ENCODE data around the gene PKD2L2. TPM values are rescaled to one million over a fixed set of nuclear protein-coding genes. Genes with fewer than 3 reads are reported as not detected.

Gene PKD2L2
- total and polyA plus RNA-seq, 10 of the 15 experiments (the other 5 are each of a cell fraction or from before 2014, with no cell fraction given), result 0.11 to 0.86 (median 0.26) TPM; not detected in 4

DNA sequence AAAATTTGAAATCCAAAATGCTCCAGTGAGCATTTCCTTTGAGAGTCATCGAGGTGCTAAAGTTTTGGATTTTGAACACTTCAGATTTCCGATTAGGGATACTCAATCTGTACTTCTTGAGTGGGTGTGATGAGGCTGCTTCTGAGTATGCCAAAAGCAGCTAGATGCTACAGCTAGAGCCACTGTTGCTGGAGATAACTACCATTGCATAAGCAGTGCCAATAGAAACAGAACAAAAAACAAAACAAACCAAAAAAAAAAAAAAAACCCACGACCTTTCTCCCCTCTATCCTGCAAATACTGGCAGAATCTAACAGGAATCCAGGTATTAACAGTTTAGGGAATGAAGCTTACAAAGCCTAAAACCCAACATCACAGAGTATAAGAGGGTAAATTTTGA lies 43.5 kb downstream of the PKD2L2 start:
- BruUV-seq (replicated peaks), result TSS peak; percentile 7
- RAD21 ChIA-PET (ENCODE audit: unreplicated experiment), result interaction anchor here (1.3 kb wide), 1 partner anchor 44 kb away, joined by 4 read pairs; the partner anchor contains the start of gene PKD2L2
- WGBS (ENCODE audit: insufficient coverage, insufficient replicate concordance, low lambda C conversion rate, missing lambda C conversion rate), result 65% methylated on average over 3 of the region's 3 CpGs
- no peaks in the 10 kb centered on the region for H3K79me2 ChIP-seq (ENCODE audit: control insufficient read depth, insufficient read depth, low read length)
- FAIRE-seq (no peak), DNase-seq (ENCODE audit: low read depth, low spot score) (no peak), ATAC-seq (no peak)
- intact Hi-C loops (cut with micrococcal nuclease; ENCODE audit: unreplicated experiment), result loop anchor here (10.0 kb wide), 1 partner anchor 158 kb away; no protein-coding TSS in a partner anchor
- POLR2A ChIA-PET, result interaction anchor here (0.6 to 0.7 kb wide), 2 partner anchors 18 to 47 kb away, joined by 3 read pairs; no protein-coding TSS in a partner anchor
- peaks cover 12% of the 10 kb centered on the region for H3K4me1 ChIP-seq (ENCODE audit: control insufficient read depth, insufficient read depth, low read length)
- no peaks in the 10 kb centered on the region for H4K20me1 ChIP-seq (ENCODE audit: control insufficient read depth, insufficient read depth)
- CTCF ChIA-PET, result interaction anchor here (0.7 to 1.1 kb wide), 5 partner anchors 11 to 145 kb away, joined by 3 to 6 read pairs (median 3); no protein-coding TSS in a partner anchor
- in situ Hi-C loops (cut with MboI), result no loop called here
- H3K4me2 ChIP-seq (ENCODE audit: control insufficient read depth, insufficient read depth), result no peak overlapping the region
- H3K27me3 ChIP-seq (replicated peaks in 1 of 2; ENCODE audit: control insufficient read depth in 2 of 2, insufficient read depth in 2 of 2, low read length in 1 of 2), result no peaks in the 10 kb centered on the region
- no peaks in the 10 kb centered on the region for H3K9me3 ChIP-seq (replicated peaks; ENCODE audit: control insufficient read depth, insufficient read depth, low read length)
- no peak overlapping the region for H2AFZ ChIP-seq (ENCODE audit: control insufficient read depth, low read depth, low read length)
- H3K4me3 ChIP-seq, result no peak overlapping the region
- no peak overlapping the region for H3K9ac ChIP-seq (ENCODE audit: control insufficient read depth, insufficient read depth, low read length)
- H3K27ac ChIP-seq (ENCODE audit: control insufficient read depth, insufficient read depth), result no peak overlapping the region
- TF ChIP-seq, protein P1, sequence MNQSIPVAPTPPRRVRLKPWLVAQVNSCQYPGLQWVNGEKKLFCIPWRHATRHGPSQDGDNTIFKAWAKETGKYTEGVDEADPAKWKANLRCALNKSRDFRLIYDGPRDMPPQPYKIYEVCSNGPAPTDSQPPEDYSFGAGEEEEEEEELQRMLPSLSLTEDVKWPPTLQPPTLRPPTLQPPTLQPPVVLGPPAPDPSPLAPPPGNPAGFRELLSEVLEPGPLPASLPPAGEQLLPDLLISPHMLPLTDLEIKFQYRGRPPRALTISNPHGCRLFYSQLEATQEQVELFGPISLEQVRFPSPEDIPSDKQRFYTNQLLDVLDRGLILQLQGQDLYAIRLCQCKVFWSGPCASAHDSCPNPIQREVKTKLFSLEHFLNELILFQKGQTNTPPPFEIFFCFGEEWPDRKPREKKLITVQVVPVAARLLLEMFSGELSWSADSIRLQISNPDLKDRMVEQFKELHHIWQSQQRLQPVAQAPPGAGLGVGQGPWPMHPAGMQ (IDR thresholded peaks at IDR 0.05; ENCODE audit: borderline replicate concordance), result no peak
- no peak for TF ChIP-seq EZH2 (IDR thresholded peaks at IDR 0.05; ENCODE audit: borderline replicate concordance, control insufficient read depth, low read depth, low read length)
- no peak for TF ChIP-seq IRF4 (IDR thresholded peaks at IDR 0.05; ENCODE audit: low read depth, low read length)
- TF ChIP-seq SUPT20H (IDR thresholded peaks at IDR 0.05; ENCODE audit: borderline replicate concordance, control insufficient read depth, low read depth, low read length), result no peak
- TF ChIP-seq HDAC2 (IDR thresholded peaks at IDR 0.05), result no peak
- no peak for TF ChIP-seq NR2C2 (IDR thresholded peaks at IDR 0.05; ENCODE audit: borderline replicate concordance, control insufficient read depth, insufficient read length, low read depth)
- TF ChIP-seq FOXM1 (IDR thresholded peaks at IDR 0.05; ENCODE audit: low read depth, low read length), result no peak
- no peak for TF ChIP-seq SRF (IDR thresholded peaks at IDR 0.05; ENCODE audit: low read depth in 2 of 2, low read length in 2 of 2)
- no peak for TF ChIP-seq KAT2A (conservative IDR thresholded peaks at IDR 0.05; ENCODE audit: control insufficient read depth, low read depth, low read length)
- no peak for TF ChIP-seq ZNF24 (IDR thresholded peaks at IDR 0.05)
- TF ChIP-seq ETV6 (conservative IDR thresholded peaks at IDR 0.05 in 1 of 2, IDR thresholded peaks at IDR 0.05 in 1 of 2; ENCODE audit: borderline replicate concordance in 1 of 2, low read depth in 1 of 2), result no peak
- no peak for TF ChIP-seq TCF3 (IDR thresholded peaks at IDR 0.05; ENCODE audit: borderline replicate concordance, insufficient read depth, low read depth, low read length)
- TF ChIP-seq, protein P2, sequence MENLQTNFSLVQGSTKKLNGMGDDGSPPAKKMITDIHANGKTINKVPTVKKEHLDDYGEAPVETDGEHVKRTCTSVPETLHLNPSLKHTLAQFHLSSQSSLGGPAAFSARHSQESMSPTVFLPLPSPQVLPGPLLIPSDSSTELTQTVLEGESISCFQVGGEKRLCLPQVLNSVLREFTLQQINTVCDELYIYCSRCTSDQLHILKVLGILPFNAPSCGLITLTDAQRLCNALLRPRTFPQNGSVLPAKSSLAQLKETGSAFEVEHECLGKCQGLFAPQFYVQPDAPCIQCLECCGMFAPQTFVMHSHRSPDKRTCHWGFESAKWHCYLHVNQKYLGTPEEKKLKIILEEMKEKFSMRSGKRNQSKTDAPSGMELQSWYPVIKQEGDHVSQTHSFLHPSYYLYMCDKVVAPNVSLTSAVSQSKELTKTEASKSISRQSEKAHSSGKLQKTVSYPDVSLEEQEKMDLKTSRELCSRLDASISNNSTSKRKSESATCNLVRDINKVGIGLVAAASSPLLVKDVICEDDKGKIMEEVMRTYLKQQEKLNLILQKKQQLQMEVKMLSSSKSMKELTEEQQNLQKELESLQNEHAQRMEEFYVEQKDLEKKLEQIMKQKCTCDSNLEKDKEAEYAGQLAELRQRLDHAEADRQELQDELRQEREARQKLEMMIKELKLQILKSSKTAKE (IDR thresholded peaks at IDR 0.05; ENCODE audit: low read depth, poor library complexity, severe bottlenecking), result no peak
- TF ChIP-seq, protein P3, sequence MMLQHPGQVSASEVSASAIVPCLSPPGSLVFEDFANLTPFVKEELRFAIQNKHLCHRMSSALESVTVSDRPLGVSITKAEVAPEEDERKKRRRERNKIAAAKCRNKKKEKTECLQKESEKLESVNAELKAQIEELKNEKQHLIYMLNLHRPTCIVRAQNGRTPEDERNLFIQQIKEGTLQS (IDR thresholded peaks at IDR 0.05; ENCODE audit: borderline replicate concordance, extremely low read depth, low read depth, low read length), result no peak
- TF ChIP-seq SPI1 (IDR thresholded peaks at IDR 0.05; ENCODE audit: borderline replicate concordance, insufficient read depth, low read depth, low read length), result no peak
- SMC1A ChIA-PET (ENCODE audit: uncharacterized antibody, unreplicated experiment), result interaction anchor here (1.5 kb wide), 1 partner anchor 154 kb away, joined by 6 read pairs; no protein-coding TSS in a partner anchor
- H3K36me3 ChIP-seq (ENCODE audit: control insufficient read depth in 2 of 2, insufficient read depth in 2 of 2, low read length in 1 of 2), result peaks cover 0 to 2% of the 10 kb centered on the region in 2 experiments; a peak in 2 of 4 replicates
